Activated CD4-positive, alpha-beta T cell treated with anti-CD3 and anti-CD28 coated beads, Interleukin-2, amount 50 U/mL, for 24 hours (primary cell): Measurements from ENCODE around the gene NRL.
"Not testable (repeated sequence)": the region's sequence is repeated elsewhere in the genome, so short reads cannot be mapped to it uniquely, and the experiment has no call there.

Experiments
- DNase-seq, 2 donors: peaks; one replicate each; pipeline ENCODE4 v3.0.0-alpha.2; 2020; ENCODE audit warnings: low read depth in 1 of 2, low spot score in 1 of 2

The NRL gene

DNA sequence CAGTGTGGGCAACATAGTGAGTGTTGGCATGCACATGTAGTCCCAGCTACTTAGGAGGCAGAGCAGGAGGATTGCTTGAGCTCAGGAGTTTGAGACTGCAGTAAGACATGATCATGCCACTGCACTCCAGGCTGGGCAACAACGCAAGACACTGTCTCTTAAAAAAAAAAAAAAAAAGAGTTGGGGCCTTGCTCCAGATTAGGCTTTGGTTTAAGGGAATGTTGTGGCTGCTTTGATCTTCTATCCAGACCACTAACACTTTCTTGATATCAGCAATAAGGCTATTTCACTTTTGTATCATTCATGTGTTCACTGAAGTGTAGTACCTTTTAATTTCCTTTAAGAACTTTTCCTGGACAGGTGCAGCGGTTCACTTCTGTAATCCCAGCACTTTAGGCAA is 12.9 kb upstream of the NRL start:
- DNase-seq = no peak

DNA sequence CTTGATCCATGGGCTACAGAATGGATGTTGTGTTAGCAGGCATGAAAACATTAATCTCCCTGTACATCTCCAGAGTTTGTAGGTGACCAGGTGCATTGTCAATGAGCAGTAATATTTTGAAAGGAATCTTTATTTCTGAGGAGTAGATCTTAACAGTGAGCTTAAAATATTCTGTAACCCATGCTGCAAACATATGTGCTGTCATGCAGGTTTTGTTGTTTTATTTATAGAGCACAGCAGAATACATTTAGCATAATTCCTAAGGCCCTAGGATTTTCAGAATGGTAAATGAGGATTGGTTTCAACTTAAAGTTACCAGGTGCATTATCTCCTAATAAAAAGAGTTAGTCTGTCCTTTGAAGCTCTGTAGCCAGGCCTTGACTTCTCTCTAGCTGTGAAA is 12.2 kb upstream of the NRL start:
- no peak for DNase-seq

DNA sequence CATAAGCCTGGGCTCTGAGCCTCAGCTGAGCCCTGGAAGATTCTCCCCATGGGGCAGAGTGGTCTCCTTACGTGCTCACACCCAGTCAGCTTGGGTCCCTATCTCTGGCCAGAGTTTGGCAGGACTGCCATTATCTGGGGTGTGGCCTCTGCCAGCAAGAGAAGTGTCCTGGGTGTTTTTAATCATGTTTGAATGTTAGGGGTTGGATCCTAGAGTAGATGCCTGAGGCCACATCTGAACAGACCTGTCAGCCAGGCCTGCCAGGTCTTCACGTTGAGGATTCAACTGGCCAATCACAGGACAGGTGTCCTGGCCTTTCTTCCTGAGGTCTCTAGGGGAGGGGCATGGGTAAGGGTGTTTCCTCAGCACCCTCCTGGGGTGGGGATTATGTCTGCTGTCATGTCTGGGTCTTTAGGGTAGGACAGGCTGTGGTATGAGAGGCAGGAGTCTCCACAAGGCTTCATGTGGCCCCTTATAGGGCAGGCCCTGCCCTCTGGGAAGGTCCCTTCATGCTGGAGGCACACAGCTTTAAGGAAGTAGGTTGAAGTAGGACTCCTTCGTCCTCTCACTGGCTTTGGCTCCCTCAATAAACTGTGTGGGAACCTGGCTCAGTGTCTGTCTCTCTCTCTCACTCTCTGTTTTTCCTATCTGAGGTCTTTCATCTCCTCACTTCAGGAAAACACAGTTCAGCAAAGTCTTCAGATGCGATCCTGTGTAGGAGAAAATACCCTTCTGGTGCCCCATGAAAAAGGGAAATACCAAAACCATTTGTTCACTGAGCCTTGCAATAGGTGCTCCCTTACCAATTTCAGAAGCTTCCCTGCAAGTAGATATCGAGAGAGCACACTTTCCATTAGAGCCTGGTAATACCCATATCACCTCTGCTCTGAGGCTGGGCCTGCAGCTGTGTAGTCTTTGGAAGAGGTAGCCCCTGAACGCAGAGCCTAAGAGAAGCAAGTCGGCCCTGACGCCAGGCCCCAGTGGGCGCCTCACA is 9.0 kb upstream of the NRL start:
- DNase-seq = no peak

DNA sequence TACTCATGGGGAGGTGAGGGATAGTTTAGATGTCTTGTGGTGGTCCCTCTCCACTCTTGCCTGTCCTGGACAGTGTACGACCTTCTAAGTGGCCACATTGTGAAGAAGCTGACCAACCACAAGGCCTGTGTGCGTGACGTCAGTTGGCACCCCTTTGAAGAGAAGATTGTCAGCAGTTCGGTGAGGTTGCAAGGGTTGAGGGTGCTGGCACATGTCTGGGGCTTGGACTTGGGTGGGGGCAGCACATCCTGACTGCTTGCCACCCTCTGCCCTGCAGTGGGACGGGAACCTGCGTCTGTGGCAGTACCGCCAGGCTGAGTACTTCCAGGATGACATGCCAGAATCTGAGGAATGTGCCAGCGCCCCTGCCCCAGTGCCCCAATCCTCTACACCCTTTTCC is 8.1 kb upstream of the NRL start:
- no peak for DNase-seq

DNA sequence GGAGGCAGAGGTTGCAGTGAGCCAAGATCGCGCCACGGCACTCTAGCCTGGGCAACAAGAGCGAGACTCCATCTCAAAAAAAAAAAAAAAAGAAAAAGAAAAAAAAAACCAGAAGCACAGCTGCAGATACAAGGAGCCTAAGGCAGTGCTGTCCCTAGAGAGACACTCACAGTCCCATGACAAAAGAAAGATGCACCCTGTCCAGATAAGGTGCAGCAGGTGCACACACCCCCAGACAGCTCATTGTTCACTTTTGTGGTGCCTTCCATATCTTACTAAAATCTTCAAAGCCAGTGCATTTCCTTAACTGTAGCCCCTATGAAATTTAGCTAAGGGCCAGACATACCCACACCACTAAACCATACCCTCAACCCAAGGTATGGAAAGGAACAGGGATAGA is 7.7 kb upstream of the NRL start:
- no peak for DNase-seq

DNA sequence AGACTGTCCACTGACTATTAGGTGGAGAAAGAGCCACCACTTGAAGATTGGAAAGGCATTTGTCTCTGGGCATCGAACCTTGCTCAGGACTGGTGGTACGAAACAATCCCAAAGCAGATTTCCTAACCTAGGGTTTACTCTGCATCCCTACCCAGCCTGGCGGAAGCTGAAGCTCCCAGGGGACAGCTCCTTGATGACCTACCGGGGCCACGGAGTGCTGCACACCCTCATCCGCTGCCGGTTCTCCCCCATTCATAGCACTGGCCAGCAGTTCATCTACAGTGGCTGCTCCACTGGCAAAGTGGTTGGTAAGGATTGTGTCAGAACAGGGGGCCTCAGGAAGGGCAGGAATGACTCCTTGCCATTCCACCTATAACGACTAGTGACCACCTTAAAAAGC is 6.5 kb upstream of the NRL start:
- DNase-seq = no peak

DNA sequence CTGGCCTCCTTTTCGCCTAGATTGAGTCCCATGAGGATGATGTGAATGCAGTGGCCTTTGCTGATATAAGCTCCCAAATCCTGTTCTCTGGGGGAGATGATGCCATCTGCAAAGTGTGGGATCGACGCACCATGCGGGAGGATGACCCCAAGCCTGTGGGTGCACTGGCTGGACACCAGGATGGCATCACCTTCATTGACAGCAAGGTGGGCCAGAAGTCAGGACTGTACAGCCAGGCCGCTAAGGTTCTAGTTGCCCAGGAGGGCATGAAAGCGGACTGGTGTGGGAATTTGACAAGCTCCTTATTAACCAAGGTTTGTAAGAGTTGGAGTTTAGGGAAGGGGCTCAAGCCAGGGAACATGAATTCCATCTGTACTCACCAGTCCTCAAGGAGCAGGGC is 4.9 kb upstream of the NRL start:
- DNase-seq = no peak

DNA sequence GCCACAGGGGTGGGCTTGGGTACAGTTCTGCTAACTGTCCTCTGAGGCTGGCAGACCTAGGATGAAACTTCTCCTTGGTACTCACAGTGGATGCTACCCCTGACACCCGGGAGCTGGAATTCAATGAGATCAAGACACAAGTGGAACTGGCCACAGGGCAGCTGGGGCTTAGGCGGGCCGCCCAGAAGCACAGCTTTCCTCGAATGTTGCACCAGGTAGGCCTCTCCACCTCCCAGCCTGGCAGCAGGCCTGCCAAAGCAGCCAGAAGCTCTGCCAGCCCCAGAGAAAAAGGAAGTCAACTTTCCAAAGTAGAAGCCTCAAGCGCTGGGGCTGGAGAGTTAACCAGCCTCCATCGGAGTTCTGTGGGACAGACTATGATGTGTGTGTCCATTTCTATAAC is 2.4 kb upstream of the NRL start:
- no peak for DNase-seq

DNA sequence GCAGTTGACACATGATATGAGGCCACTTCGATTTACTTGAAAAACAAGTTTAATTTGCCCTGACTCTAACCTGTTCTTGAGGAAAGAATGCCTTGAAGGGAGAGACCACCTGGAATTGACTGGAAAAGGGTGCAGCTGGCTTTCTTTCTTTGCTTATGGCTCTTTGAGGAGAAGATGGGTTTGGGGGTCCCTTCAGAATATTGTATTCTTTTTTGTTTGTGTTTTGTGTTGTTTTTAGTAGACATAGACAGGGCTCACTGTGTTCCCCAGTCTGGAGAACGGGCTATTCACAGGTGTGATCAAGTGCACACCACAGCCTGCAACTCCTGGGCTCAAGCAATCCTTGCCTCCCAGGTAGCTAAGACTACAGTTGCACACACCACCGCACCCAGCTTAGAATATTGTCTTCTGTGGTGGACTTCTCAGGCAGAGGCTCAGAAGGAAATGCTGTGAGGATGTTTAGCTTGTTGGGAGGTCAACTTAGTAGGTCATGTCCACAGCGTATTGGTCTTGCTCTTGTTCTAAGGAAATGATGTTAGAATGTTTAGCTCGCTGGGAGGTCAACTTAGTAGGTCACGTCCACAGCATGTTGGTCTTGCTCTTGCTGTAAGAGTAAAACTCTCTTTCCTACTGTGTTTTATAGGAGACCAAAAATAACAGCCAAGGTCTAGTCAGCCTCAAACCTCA is 1.5 kb upstream of the NRL start:
- DNase-seq = no peak

DNA sequence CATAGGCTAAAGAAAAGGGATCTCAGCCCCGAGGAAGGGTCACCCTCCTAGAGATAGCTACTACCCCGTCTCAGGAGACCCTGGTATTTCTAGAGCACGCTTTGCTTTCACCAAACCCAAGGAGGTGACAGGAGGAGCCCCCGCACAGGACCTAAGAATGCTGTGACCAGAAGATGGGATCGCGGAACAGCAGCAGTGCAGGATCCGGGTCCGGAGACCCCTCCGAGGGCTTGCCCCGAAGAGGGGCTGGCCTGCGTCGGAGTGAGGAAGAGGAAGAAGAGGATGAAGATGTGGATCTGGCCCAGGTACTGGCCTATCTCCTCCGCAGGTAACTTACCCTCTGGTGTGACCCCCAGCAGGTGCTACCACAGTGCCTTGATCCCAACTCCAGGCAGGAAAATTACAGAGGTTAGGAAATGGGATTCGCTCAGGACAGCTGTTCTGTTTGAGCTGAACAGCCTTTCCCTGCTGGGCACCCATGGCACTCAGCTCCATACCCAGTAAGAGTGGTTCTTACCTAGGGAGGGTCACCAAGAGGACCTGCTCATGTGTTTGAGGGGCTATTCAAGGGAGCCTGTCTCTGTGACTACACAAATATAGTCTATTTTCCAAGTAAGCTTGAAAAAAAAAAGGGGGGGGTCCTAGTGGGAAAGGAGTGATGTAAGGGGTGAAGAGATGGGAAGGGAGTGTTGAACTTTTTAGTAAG is 826 bp upstream of the NRL start:
- DNase-seq = no peak

DNA sequence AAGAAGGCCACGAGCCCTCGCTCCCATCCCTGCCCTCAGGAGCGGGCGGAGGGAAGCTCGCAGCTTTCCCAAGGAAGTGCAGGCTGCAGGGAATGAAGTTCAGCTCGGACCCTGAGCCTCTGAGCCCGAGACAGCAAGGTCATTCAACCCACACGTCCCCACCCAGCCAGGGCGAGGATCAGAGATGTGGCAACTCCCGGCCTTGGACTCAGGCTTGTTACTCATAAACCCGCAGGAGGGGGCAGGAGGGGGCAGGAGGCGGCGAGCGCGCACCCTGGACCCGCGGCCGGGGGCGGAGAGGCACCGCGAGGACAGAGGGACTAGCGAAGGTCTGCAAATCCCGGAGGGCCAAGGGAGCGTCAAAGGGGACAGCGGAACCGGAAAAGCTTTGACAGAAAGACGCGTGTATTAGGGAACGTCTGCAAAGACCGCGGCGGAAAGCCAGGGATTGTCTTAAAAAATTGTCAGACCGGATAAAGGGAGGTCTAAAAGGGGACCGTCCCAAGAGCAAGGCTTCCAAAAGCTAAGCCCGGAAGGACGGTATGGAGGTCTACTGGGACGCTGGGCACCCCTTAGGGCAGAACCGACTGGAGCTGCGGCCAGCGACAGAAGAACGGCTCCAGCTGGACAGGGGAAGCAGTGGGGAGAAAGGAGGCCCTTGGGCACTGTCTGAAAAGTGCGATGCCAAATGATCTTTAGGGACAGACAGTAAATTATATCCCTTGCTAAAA is 783 bp downstream of the NRL start:
- DNase-seq = peak; percentile 61 to 80

DNA sequence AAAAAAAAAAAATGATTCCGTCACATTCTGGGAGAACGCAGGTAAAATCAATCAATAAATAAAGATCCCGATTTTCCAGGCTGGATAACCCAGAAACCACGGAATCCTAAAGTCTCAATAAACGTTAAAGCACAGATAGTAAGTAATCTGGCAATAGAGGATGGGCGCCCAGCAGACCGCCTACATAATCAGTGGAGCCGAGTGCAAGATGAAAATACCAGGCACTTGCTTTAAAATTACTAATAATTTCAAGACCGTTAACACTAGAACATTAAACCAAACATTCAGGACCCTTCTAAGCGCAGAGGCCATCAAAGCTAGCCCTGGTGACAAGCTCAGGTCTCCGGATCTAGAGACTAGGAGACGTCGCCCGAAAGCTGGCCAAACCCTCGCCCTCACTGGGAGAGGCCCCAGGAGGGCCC is 1.4 kb downstream of the NRL start:
- DNase-seq = no peak

DNA sequence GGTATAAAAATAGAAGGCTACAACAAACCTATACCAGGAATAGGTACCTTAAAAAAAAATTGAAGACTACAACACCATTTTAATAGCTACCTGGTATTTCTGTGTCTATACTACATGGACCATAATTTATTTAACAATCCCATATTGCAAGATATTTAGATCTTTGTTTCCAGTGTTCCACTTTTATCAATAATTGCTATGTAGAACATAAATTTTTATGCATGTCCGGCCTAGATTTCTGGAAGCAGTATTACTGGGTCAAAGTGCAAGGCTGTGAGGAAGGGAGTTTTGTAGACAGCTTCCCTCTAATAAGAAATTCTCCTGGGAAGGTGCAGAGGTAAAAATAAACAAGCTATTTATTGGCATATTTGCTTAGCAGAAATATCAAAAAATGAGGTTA is 4.2 kb downstream of the NRL start:
- DNase-seq = no peak

DNA sequence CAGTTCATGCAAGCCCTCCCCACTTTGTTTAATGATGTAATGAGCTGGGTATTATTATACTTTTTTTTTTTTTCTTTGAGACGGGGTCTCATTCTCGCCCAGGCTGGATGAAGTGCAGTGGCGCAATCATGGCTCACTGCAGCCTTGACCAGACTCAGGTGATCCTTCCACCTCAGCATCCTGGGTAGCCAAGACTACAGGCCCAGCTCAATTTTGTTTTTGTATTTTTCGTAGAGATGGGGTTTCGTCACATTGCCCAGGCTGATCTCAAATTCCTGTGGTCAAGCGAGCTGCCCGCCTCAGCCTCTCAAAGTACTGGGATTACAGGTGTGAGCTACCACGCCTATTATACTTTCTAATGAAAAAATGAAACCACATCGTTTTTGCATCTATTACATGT is 4.7 kb downstream of the NRL start:
- no peak for DNase-seq

DNA sequence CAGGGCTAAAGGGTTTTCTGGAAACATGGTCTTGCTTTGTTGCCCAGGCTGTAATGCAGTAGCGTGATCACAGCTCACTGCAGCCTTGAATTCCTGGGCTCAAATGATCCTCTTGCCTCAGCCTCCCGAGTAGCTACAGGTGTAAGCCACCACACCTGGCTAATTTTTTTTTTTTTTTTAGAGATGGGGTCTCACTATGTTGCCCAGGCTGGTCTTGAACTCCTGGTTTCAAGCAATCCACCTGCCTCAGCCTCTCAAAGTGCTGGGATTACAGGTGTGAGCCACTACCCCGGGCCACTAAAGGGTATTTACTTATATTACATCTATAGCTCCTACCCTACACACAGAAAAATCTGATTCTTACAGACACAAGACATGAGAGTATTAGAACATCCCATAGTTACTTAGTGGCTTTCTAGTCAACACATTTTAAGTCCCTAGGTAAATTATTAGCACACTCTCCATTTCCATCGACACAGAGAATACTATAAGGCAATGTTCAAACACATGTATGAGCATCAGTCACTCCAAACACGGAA is 6.3 kb downstream of the NRL start:
- DNase-seq = no peak

DNA sequence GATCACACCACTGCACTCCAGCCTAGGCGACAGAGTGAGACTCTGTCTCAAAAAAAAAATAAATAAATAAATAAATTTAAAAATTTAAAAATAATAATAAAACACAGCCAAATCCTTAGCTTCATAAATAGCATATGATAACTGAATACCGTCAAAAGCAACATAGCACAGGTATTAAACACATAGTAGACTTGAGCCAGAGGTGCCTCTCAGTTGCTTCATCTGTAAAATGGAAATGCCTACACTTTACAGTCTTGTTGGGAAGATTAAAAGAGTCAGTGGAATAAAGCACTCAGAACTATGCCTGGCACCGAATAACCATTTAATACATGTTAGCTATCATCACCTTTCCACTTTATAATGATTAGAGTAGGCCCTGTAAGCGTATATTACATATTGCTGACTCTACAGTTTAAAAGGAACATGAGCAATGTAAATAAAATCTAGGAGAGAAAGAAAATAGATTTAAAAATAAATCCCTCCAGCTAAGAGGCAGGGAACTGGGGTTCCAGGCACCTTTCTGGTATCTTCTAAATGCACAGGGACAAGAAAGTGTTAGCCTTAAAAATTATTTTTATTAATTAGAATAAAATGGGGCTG is 8.0 kb downstream of the NRL start:
- DNase-seq = no peak

DNA sequence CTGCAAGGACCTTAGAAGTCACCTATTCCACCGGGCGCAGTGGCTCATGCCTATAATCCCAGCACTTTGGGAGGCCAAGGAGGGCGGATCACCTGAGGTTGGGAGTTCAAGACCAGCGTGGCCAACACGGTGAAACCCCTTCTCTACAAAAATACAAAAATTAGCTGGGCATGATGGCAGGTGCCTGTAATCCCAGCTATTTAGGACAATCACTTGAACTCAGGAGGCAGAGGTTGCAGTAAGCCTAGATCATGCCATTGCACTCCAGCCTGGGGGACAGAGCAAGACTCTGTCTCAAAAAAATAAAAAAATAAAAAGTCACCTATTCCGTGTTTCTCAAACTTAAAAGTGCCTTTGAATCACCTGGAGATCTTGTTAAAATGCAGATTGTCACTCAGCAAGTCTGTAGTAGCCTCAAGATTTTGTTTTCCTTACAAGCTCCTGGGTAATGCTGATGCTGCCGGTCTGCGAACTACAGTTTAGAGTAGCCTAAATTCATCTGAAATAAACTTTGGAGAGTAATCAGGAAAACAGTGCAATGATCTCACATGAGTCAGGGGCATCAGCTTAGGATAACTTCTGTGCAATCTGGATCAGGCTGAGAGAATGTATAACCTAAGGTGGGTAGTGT is 9.0 kb downstream of the NRL start:
- not testable (repeated sequence) for DNase-seq

DNA sequence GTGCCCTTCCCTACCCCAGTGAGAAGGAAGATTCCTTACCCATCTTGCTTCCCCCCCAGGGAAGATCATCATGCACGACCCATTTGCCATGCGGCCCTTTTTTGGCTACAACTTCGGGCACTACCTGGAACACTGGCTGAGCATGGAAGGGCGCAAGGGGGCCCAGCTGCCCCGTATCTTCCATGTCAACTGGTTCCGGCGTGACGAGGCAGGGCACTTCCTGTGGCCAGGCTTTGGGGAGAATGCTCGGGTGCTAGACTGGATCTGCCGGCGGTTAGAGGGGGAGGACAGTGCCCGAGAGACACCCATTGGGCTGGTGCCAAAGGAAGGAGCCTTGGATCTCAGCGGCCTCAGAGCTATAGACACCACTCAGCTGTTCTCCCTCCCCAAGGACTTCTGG is 11.3 kb downstream of the NRL start:
- no peak for DNase-seq

DNA sequence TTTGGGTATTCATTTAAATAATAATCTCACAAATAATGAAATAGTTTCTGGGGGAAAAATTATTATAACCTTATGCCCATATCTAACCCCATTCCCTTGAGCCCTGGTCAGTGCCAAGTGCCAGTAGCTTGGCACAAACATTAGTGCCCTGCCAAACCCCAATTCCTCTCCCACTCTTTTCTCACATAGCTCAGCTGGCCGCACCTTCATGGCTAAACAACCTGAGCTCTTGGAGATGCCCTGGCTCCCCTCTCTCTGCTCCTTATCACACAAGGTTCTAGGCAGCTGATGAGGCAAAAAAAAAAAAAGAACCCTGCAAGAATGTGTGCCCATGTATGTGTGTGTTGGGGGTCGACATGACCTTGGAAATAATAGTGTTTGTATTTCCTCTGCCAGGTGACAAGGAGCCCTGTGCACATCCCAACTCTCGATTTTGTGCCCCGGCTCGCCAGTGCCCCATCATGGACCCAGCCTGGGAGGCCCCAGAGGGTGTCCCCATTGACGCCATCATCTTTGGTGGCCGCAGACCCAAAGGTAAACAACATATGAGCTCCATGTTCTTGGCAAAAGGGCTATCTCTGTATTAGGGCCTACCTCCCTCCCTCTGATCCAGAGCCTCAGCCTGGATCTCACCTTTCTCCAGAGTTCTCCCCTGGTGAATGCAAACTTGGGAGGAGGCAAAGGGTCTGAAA is 12.2 kb downstream of the NRL start:
- no peak for DNase-seq
